Measurements from ENCODE around the gene SPESP1. TPM values are rescaled to one million over a fixed set of nuclear protein-coding genes. Genes with fewer than 3 reads are reported as not detected.

The SPESP1 gene
- total and polyA plus RNA-seq, 2 of the 8 experiments (the other 6 are each of a cell fraction or from before 2014, with no cell fraction given): not detected

DNA sequence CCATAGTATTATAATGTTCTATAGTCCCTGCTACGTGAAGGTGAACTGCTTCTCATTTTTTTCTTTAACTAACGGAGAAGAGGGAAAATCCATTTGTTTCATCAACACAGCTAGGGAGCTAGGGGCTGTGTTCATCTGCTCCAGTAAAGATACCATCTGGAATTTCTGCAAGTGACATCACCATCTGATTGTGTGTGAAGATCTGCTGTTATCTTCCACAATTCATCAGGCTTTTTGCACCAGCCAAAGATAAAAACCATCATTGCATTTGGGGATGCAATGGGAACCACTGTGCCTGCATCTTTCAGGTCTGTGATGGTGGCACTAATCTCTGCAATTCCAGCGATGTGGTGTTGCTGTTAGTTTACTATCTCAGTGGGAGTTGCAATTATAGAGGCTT is 48.7 kb downstream of the SPESP1 start (continued):
- TF ChIP-seq HDAC2 (IDR thresholded peaks at IDR 0.05; ENCODE audit: borderline replicate concordance in 1 of 2, low read depth in 2 of 2, low read length in 2 of 2) (no peak), HDAC6 (IDR thresholded peaks at IDR 0.05; ENCODE audit: low read depth, low read length) (no peak), ZNF274 (IDR thresholded peaks at IDR 0.05; ENCODE audit: borderline replicate concordance, extremely low read depth, low read length) (no peak), CHD2 (IDR thresholded peaks at IDR 0.05; ENCODE audit: low read length) (no peak), TAF1 (IDR thresholded peaks at IDR 0.05; ENCODE audit: low read depth, low read length) (no peak)
